MM.1S (cell line): ENCODE results near the gene IL1RAP.

ENCODE experiments used
- DNase-seq: peaks from one replicate; pipeline ENCODE4 v3.0.0-alpha.2; 2015
- H2AFZ ChIP-seq: fragments of 300-600 bp; sonication (generic); 2 replicates; pipeline ENCODE4 v1.6.0; 2016; ENCODE audit warnings: antibody characterized with exemption, low read length
- H3F3A ChIP-seq: fragments of 300-600 bp; sonication (generic); 2 replicates; pipeline ENCODE4 v1.6.1; 2016; ENCODE audit warnings: mild to moderate bottlenecking, antibody characterized with exemption, low read length, moderate library complexity, mixed read lengths; ENCODE audit not compliant: insufficient read depth
- H3K27ac ChIP-seq: fragments of 300-600 bp; sonication (generic); 2 replicates; pipeline ENCODE4 v1.5.1; 2016; ENCODE audit warnings: mild to moderate bottlenecking, low read length
- H3K27me3 ChIP-seq: fragments of 300-600 bp; sonication (generic); replicated peaks from 2 replicates; pipeline ENCODE4 v1.6.0; 2016; ENCODE audit warnings: low read length; ENCODE audit not compliant: insufficient read depth
- H3K36me3 ChIP-seq: fragments of 300-600 bp; sonication (generic); replicated peaks from 2 replicates; pipeline ENCODE4 v1.6.1; 2016; ENCODE audit warnings: mild to moderate bottlenecking, low read length, mixed read lengths; ENCODE audit not compliant: insufficient read depth
- H3K4me1 ChIP-seq: fragments of 300-600 bp; sonication (generic); 2 replicates; pipeline ENCODE4 v1.6.1; 2016; ENCODE audit warnings: low read length, mixed read lengths
- H3K4me2 ChIP-seq: fragments of 300-600 bp; sonication (generic); 2 replicates; pipeline ENCODE4 v1.6.0; 2016; ENCODE audit warnings: low read depth, low read length
- H3K4me3 ChIP-seq: fragments of 300-600 bp; sonication (generic); 2 replicates; pipeline ENCODE4 v1.5.1; 2016; ENCODE audit warnings: low read length, mixed read lengths
- H3K79me2 ChIP-seq: fragments of 300-600 bp; sonication (generic); 2 replicates; pipeline ENCODE4 v1.6.1; 2016; ENCODE audit warnings: mixed run types, low read length, mixed read lengths
- H3K9ac ChIP-seq: fragments of 300-600 bp; sonication (generic); 2 replicates; pipeline ENCODE4 v1.6.1; 2016; ENCODE audit warnings: low read length, mixed read lengths
- H3K9me2 ChIP-seq: fragments of 300-600 bp; sonication (generic); replicated peaks from 2 replicates; pipeline ENCODE4 v1.6.1; 2016; ENCODE audit warnings: mild to moderate bottlenecking, low read length, mixed read lengths; ENCODE audit not compliant: insufficient read depth
- H3K9me3 ChIP-seq: fragments of 300-600 bp; sonication (generic); replicated peaks from 2 replicates; pipeline ENCODE4 v1.6.1; 2016; ENCODE audit warnings: mild to moderate bottlenecking, low read length, mixed read lengths; ENCODE audit not compliant: insufficient read depth
- H4K20me1 ChIP-seq: fragments of 300-600 bp; sonication (generic); 2 replicates; pipeline ENCODE4 v1.6.1; 2016; ENCODE audit warnings: mild to moderate bottlenecking, low read length, moderate library complexity, mixed read lengths; ENCODE audit not compliant: insufficient read depth
- CTCF ChIP-seq: fragments of 300-600 bp; sonication (generic); IDR thresholded peaks from 2 replicates; pipeline ENCODE4 v1.5.1; 2016; ENCODE audit warnings: antibody characterized with exemption, low read length, mixed read lengths
- EZH2 ChIP-seq: fragments of 300-600 bp; sonication (generic); optimal IDR thresholded peaks from 2 replicates; pipeline ENCODE3; 2017; ENCODE audit warnings: low read depth, mild to moderate bottlenecking, antibody characterized with exemption, low read length, mixed read lengths
- EZH2phosphoT487 ChIP-seq: fragments of 300-600 bp; sonication (generic); IDR thresholded peaks from 2 replicates; pipeline ENCODE4 v1.6.1; 2018; ENCODE audit warnings: antibody characterized with exemption, low read length

IL1RAP gene

GRCh38 chr3:190582667-190583066 lies 68.8 kb downstream of the IL1RAP start:
- no peaks in the 10 kb centered on the region for H3K36me3 ChIP-seq
- H3K9me3 ChIP-seq = no peaks in the 10 kb centered on the region
- no peaks in the 10 kb centered on the region for H3K4me1 ChIP-seq
- H3K9ac ChIP-seq = no peak overlapping the region
- H3K79me2 ChIP-seq = no peaks in the 10 kb centered on the region
- no peaks in the 10 kb centered on the region for H4K20me1 ChIP-seq
- DNase-seq = no peak
- no peak overlapping the region for H3K4me3 ChIP-seq
- TF ChIP-seq EZH2 = no peak
- no peak for TF ChIP-seq EZH2phosphoT487
- TF ChIP-seq CTCF = no peak
- H3K9me2 ChIP-seq = no peaks in the 10 kb centered on the region
- no peak overlapping the region for H3K4me2 ChIP-seq
- H3K27me3 ChIP-seq = no peaks in the 10 kb centered on the region
- H3K27ac ChIP-seq = no peak overlapping the region
- H2AFZ ChIP-seq = no peak overlapping the region
- H3F3A ChIP-seq = no peaks in the 10 kb centered on the region

- Histone ChIP-seq H3K4me1 (no peaks in the 10 kb centered on the region), H3K4me2 (no peak overlapping the region), H3K9me2 (no peaks in the 10 kb centered on the region), H3K4me3 (no peak overlapping the region), H2AFZ (no peak overlapping the region), H3K27ac (no peak overlapping the region), H3K9ac (no peak overlapping the region), H3K9me3 (no peaks in the 10 kb centered on the region), H4K20me1 (no peaks in the 10 kb centered on the region), H3K27me3 (no peaks in the 10 kb centered on the region), H3F3A (no peaks in the 10 kb centered on the region), H3K36me3 (no peaks in the 10 kb centered on the region), H3K79me2 (no peaks in the 10 kb centered on the region)
- DNase-seq = no peak
- TF ChIP-seq EZH2 = no peak
- TF ChIP-seq EZH2phosphoT487 = no peak
- TF ChIP-seq CTCF = no peak
Measured at GRCh38 chr3:190585805-190586630, 72.1 kb downstream of the IL1RAP start.

- no peaks in the 10 kb centered on the region for H3K79me2 ChIP-seq
- no peak overlapping the region for H2AFZ ChIP-seq
- no peak for TF ChIP-seq EZH2
- no peak for TF ChIP-seq EZH2phosphoT487
- no peak for TF ChIP-seq CTCF
- no peaks in the 10 kb centered on the region for H3K27me3 ChIP-seq
- no peaks in the 10 kb centered on the region for H3K9me2 ChIP-seq
- H3F3A ChIP-seq = no peaks in the 10 kb centered on the region
- DNase-seq = no peak
- no peaks in the 10 kb centered on the region for H3K36me3 ChIP-seq
- H3K4me2 ChIP-seq = no peak overlapping the region
- H3K9ac ChIP-seq = no peak overlapping the region
- H3K4me3 ChIP-seq = no peak overlapping the region
- no peaks in the 10 kb centered on the region for H4K20me1 ChIP-seq
- H3K9me3 ChIP-seq = no peaks in the 10 kb centered on the region
- no peak overlapping the region for H3K27ac ChIP-seq
- no peaks in the 10 kb centered on the region for H3K4me1 ChIP-seq
Measured at GRCh38 chr3:190586631-190587011, 72.7 kb downstream of the IL1RAP start.
